ENCODE measurements around the gene AATK.

Gene AATK

DNA sequence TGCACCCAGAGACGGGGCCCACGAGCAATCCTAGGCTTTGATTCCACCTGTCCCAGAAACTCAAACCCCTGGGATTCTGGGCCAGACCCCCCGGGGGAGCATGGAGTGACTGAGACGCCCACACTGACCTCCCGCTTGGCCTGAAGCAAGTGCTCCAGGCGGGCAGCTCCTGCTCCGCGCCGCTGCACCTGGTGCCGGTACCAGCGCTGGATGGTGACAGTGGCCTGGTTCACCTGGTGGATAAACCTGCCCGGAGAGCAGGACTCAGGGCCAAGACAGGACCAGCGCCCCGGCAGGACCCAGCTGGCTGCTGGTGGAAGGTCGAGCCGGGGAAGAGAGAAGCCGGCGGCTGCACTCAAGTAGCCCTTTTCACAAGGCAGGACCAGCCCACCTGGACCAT lies 34.2 kb upstream of the AATK start:
- no peak for DNase-seq (ENCODE audit: low spot score)
- H3K36me3 ChIP-seq (ENCODE audit: low read depth): peaks cover 13% of the 10 kb centered on the region
- H3K4me1 ChIP-seq (ENCODE audit: insufficient read depth, poor library complexity, severe bottlenecking): no peaks in the 10 kb centered on the region
- ATAC-seq (ENCODE audit: low read depth): no peak
- H3K4me3 ChIP-seq (ENCODE audit: severe bottlenecking): no peak overlapping the region
- H3K9me3 ChIP-seq (ENCODE audit: severe bottlenecking): no peaks in the 10 kb centered on the region
- TF ChIP-seq, protein P1, sequence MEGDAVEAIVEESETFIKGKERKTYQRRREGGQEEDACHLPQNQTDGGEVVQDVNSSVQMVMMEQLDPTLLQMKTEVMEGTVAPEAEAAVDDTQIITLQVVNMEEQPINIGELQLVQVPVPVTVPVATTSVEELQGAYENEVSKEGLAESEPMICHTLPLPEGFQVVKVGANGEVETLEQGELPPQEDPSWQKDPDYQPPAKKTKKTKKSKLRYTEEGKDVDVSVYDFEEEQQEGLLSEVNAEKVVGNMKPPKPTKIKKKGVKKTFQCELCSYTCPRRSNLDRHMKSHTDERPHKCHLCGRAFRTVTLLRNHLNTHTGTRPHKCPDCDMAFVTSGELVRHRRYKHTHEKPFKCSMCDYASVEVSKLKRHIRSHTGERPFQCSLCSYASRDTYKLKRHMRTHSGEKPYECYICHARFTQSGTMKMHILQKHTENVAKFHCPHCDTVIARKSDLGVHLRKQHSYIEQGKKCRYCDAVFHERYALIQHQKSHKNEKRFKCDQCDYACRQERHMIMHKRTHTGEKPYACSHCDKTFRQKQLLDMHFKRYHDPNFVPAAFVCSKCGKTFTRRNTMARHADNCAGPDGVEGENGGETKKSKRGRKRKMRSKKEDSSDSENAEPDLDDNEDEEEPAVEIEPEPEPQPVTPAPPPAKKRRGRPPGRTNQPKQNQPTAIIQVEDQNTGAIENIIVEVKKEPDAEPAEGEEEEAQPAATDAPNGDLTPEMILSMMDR (IDR thresholded peaks at IDR 0.05; ENCODE audit: poor library complexity, severe bottlenecking): no peak
- H3K27ac ChIP-seq (ENCODE audit: poor library complexity, severe bottlenecking): no peak overlapping the region
- no peaks in the 10 kb centered on the region for H3K27me3 ChIP-seq (ENCODE audit: insufficient read depth, poor library complexity, severe bottlenecking)

DNA sequence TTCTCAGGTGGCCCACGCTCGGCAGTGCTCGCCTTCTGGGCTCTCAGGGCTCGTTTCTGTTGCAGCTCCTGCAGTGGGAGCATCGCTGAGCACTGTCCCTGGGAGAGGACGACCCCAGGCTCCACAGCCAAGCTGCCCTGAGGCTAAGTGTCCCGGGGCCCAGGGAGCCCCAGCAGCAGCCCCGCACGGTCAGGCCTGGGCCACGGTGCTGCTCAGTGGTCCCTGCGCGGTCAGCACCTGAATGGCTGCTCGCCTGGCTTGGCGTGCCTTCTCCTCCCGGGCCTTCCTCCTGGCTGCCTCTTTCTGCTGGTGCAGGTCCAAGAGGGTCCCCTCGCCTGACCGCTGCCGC lies 33.4 kb upstream of the AATK start:
- Histone ChIP-seq H3K36me3 (ENCODE audit: low read depth) (peaks cover 10% of the 10 kb centered on the region), H3K4me3 (ENCODE audit: severe bottlenecking) (no peak overlapping the region), H3K27me3 (ENCODE audit: insufficient read depth, poor library complexity, severe bottlenecking) (no peaks in the 10 kb centered on the region), H3K4me1 (ENCODE audit: insufficient read depth, poor library complexity, severe bottlenecking) (no peaks in the 10 kb centered on the region), H3K9me3 (ENCODE audit: severe bottlenecking) (no peaks in the 10 kb centered on the region), H3K27ac (ENCODE audit: poor library complexity, severe bottlenecking) (no peak overlapping the region)
- TF ChIP-seq, protein P1 (IDR thresholded peaks at IDR 0.05; ENCODE audit: poor library complexity, severe bottlenecking): no peak
- no peak for ATAC-seq (ENCODE audit: low read depth)
- DNase-seq (ENCODE audit: low spot score): no peak

DNA sequence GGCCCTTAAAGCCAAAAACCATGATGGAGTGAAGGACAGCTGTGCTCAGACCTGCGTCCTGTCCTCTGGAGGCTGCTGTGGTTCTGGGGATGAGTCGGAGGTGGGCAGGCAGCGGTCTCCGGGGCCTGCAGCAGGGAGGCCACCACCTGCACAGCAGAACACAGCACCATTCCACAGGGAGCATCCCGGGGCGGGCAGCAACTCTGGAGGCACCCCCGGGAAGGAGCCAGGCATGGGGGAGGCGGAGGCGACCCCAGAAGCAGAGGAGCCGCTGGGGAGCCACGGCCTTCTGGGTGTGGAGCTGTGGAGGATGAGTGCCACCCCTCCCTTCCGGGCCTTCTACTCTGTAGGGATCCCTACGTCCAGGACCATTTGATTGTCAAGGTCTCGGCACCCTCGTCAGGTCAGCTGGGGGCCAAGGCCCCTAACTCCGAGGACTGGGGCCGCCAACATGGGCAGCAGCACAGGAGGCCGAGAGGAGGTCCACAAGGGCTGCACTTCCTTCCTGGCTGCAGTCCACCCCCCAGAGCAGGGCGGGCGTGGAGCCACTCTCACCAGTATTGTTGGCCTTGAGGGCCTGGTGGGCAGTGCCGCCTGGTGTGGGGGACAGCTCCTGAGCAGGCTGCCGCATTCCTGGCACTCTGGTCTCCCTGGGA lies 32.9 kb upstream of the AATK start:
- Histone ChIP-seq H3K36me3 (ENCODE audit: low read depth) (peaks cover 10% of the 10 kb centered on the region), H3K4me1 (ENCODE audit: insufficient read depth, poor library complexity, severe bottlenecking) (no peaks in the 10 kb centered on the region), H3K4me3 (ENCODE audit: severe bottlenecking) (no peak overlapping the region), H3K27me3 (ENCODE audit: insufficient read depth, poor library complexity, severe bottlenecking) (no peaks in the 10 kb centered on the region), H3K27ac (ENCODE audit: poor library complexity, severe bottlenecking) (no peak overlapping the region), H3K9me3 (ENCODE audit: severe bottlenecking) (no peaks in the 10 kb centered on the region)
- no peak for ATAC-seq (ENCODE audit: low read depth)
- TF ChIP-seq, protein P1 (IDR thresholded peaks at IDR 0.05; ENCODE audit: poor library complexity, severe bottlenecking): no peak
- no peak for DNase-seq (ENCODE audit: low spot score)

DNA sequence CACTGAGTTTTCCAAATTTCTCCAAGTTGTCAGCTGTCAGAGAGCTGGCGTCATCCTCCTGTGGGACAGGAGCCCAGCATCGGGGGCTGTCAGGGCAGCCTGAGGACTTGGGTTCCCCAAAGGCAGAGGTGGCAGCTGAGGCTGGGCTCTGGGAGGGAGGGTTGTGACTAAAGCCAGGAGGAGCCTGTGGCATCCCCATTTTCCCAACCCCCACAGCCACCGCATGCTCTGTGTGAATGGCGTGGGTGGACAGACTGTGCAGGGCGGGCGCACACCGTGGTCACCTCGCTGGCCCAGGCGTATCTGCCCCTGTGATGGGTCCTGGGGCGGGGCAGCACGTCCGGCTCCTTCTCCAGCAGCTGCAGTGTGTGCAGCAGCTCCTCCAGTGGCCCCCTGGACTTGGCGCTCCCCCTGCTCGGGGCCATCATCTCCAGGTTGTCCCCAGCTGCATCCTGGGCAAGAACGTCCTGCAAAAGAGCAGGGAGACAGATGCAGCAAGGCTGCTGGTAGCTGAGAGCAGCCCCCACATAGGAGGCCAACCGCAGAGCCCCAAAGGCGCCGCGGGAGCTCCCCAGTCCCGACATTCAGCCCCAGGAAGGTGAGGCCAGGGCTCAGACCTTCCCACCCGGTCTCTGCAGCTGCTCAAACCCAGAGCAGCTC lies 31.9 kb upstream of the AATK start:
- DNase-seq (ENCODE audit: low spot score) (no peak), ATAC-seq (ENCODE audit: low read depth) (no peak)
- peaks cover 10% of the 10 kb centered on the region for H3K36me3 ChIP-seq (ENCODE audit: low read depth)
- TF ChIP-seq, protein P1 (IDR thresholded peaks at IDR 0.05; ENCODE audit: poor library complexity, severe bottlenecking): no peak
- no peak overlapping the region for H3K4me3 ChIP-seq (ENCODE audit: severe bottlenecking)
- no peak overlapping the region for H3K27ac ChIP-seq (ENCODE audit: poor library complexity, severe bottlenecking)
- no peaks in the 10 kb centered on the region for H3K27me3 ChIP-seq (ENCODE audit: insufficient read depth, poor library complexity, severe bottlenecking)
- H3K9me3 ChIP-seq (ENCODE audit: severe bottlenecking): no peaks in the 10 kb centered on the region
- no peaks in the 10 kb centered on the region for H3K4me1 ChIP-seq (ENCODE audit: insufficient read depth, poor library complexity, severe bottlenecking)

DNA sequence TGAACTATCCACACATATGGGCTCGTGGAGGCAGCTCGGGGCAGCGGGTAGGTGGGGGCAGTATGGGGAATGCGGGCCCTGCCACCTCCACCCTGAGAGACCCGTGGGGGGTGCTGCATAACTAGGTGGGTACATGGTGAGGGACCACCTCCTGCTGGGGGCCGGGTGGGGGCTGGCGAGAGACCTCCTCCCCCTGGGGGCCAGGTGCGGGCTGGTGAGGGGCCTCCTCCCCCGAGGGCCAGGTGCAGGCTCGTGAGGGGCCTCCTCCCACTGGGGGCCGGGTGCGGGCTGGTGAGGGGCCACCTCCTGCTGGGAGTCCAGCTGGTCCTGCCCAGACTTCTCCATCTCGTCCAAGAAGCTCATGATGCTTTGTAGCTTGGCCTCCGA lies 31.4 kb upstream of the AATK start:
- H3K27me3 ChIP-seq (ENCODE audit: insufficient read depth, poor library complexity, severe bottlenecking): no peaks in the 10 kb centered on the region
- H3K4me1 ChIP-seq (ENCODE audit: insufficient read depth, poor library complexity, severe bottlenecking): no peaks in the 10 kb centered on the region
- ATAC-seq (ENCODE audit: low read depth): no peak
- no peak overlapping the region for H3K4me3 ChIP-seq (ENCODE audit: severe bottlenecking)
- no peak for DNase-seq (ENCODE audit: low spot score)
- no peaks in the 10 kb centered on the region for H3K9me3 ChIP-seq (ENCODE audit: severe bottlenecking)
- H3K27ac ChIP-seq (ENCODE audit: poor library complexity, severe bottlenecking): no peak overlapping the region
- TF ChIP-seq, protein P1 (IDR thresholded peaks at IDR 0.05; ENCODE audit: poor library complexity, severe bottlenecking): no peak
- peaks cover 10% of the 10 kb centered on the region for H3K36me3 ChIP-seq (ENCODE audit: low read depth)
